Suppressor macrophage treated with lipopolysaccharide for 1 hour (primary cell): ENCODE data around the gene TAF1C.
A peak's percentile ranks its signal among the peaks of the same experiment; 100 is the strongest.

ENCODE experiments used
- DNase-seq, 3 donors: peaks; one replicate each; pipeline ENCODE4 v3.0.0-alpha.2; 2020 to 2022

The TAF1C gene

GRCh38 chr16:84156342-84156784 lies 30.5 kb downstream of the TAF1C start:
- DNase-seq, result peak in 1 of 3 donors; percentile 13

GRCh38 chr16:84155771-84156170 lies 31.1 kb downstream of the TAF1C start:
- DNase-seq, result no peak

- no peak for DNase-seq
These were observed 31.6 kb downstream of the TAF1C start for GRCh38 chr16:84155226-84155625.

- peak in 2 of 3 donors; percentile 10 to 20 for DNase-seq
These were observed 33.1 kb downstream of the TAF1C start for GRCh38 chr16:84153660-84154214.

GRCh38 chr16:84150926-84151325 lies 35.9 kb downstream of the TAF1C start:
- DNase-seq, result no peak

GRCh38 chr16:84144859-84145639 lies 41.8 kb downstream of the TAF1C start, which contains the start of the genes DNAAF1 and HSDL1:
DNAAF1 (plus strand) TSS chr16:84145308; CDS start chr16:84145441, 133 bp downstream.
HSDL1 (minus strand) TSS chr16:84145177; CDS start chr16:84131321, 13,856 bp downstream.
- peak; percentile 94 to 99 (median 98) for DNase-seq

- peak; percentile 31 to 64 (median 39) for DNase-seq
These were observed 42.5 kb downstream of the TAF1C start for GRCh38 chr16:84144209-84144858.

- DNase-seq, result no peak
These were observed 43.1 kb downstream of the TAF1C start for GRCh38 chr16:84143784-84144199.

- no peak for DNase-seq
These were observed 43.8 kb downstream of the TAF1C start for GRCh38 chr16:84143081-84143480.

GRCh38 chr16:84141143-84141670 lies 45.6 kb downstream of the TAF1C start:
- no peak for DNase-seq

- no peak for DNase-seq
These were observed 47.1 kb downstream of the TAF1C start for GRCh38 chr16:84139628-84140258.

- DNase-seq, result no peak
These were observed 47.8 kb downstream of the TAF1C start for GRCh38 chr16:84138824-84139627.

- DNase-seq, result no peak
These were observed 48.4 kb downstream of the TAF1C start for GRCh38 chr16:84138500-84138823.

- no peak for DNase-seq
These were observed 49.0 kb downstream of the TAF1C start for GRCh38 chr16:84137769-84138357.

GRCh38 chr16:84137287-84137686 lies 49.6 kb downstream of the TAF1C start:
- DNase-seq, result no peak

GRCh38 chr16:84136331-84137125 lies 50.3 kb downstream of the TAF1C start:
- DNase-seq, result no peak

GRCh38 chr16:84132527-84133285 lies 54.2 kb downstream of the TAF1C start:
- peak; percentile 38 to 56 (median 40) for DNase-seq

GRCh38 chr16:84131117-84131516 lies 55.7 kb downstream of the TAF1C start:
- DNase-seq, result no peak
